Activated naive CD8-positive, alpha-beta T cell treated with anti-CD3 and anti-CD28 coated beads, Interleukin-2, amount 50 U/mL, for 16 hours (primary cell): ENCODE data around the gene CHRNA9.
"Not testable (repeated sequence)": the region's sequence is repeated elsewhere in the genome, so short reads cannot be mapped to it uniquely, and the experiment has no call there.

Experiments
- DNase-seq: peaks from one replicate; pipeline ENCODE4 v3.0.0-alpha.2; 2020; ENCODE audit warnings: low read depth, low spot score

CHRNA9 gene, protein sequence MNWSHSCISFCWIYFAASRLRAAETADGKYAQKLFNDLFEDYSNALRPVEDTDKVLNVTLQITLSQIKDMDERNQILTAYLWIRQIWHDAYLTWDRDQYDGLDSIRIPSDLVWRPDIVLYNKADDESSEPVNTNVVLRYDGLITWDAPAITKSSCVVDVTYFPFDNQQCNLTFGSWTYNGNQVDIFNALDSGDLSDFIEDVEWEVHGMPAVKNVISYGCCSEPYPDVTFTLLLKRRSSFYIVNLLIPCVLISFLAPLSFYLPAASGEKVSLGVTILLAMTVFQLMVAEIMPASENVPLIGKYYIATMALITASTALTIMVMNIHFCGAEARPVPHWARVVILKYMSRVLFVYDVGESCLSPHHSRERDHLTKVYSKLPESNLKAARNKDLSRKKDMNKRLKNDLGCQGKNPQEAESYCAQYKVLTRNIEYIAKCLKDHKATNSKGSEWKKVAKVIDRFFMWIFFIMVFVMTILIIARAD

DNA sequence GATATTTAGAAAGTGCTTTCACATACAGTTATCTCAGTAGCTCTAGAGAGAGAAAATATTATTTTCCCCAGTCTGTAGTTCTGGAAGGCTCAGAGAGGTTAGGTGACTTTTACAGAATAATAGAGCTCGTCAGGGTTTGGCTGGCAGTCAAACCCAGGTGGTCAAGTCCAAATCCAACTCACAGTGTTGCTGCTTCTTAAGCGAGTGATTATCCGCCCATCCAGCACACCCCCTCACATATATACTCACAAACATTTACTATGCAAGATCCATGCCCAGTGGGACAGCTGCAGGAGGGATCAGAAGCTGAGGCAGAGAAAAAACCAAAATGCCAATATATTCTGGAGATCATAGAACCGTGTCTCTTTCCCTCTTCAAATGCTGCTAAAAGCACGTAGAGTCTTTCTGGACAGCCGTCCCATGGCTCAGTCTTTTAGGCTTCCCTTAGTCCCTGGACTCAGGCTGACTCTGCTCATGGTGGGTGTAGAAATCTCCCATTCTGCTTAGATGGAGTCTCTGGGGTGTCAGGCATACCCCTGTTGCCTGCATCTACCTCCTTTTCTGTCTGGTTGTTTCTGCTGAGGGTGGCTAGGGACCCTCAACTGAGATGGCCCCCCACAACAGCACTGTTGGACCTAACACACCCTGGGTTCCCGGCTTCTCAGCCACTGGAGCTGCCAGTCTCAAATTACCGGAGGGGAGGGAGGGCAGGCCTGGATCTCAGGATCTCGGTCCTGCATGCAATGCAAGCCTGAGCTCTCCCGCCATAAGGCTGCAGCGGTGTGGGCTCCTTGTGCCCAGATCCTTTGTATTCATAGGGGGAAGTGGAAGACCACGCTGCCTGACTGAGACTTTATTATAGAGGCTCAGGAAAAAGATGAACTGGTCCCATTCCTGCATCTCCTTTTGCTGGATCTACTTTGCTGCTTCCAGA lies at the start of gene CHRNA9:
Gene CHRNA9, plus strand, starts transcription at position 743 of the 934 bp plus-strand sequence. Its CDS starts 135 bp downstream, at position 878.
- no peak for DNase-seq

DNA sequence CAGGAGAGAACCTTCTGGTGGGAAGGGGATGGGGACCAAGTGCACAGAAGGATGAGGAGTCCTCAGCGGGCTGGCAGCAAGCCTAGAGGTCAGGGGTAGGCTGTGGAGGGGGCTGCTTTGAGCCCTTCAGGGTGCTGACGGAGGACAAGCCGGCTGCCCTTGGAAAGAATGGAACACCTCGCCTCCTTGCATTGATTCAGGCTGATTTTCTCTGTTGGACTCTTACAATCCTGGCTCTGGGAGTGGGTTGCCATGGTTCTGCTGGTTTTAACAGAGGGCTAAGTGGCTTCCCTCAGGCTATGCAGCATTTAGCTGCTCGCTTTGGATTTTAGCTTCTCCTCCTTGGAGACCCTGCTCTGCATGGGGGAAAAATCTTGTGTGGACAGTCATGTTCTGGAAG lies 49.4 kb upstream of the CHRNA9 start:
- DNase-seq, result no peak

DNA sequence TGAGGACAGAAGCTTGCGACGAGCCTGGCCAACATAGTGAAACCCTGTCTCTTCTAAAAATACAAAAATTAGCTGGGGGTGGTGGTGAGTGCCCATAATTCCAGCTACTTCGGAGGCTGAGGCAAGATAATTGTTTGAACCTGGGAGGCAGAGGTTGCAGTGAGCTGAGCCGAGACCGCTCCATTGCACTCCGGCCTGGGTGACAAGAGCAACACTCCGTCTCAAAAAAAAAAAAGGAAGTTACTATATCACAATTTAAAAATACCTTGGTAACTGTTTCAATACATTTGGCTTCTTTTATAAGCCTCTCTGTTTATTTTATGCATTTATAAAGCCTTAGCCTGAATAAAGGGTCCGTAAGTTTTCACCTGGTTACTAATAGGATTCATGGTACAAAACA lies 46.6 kb upstream of the CHRNA9 start:
- no peak for DNase-seq

DNA sequence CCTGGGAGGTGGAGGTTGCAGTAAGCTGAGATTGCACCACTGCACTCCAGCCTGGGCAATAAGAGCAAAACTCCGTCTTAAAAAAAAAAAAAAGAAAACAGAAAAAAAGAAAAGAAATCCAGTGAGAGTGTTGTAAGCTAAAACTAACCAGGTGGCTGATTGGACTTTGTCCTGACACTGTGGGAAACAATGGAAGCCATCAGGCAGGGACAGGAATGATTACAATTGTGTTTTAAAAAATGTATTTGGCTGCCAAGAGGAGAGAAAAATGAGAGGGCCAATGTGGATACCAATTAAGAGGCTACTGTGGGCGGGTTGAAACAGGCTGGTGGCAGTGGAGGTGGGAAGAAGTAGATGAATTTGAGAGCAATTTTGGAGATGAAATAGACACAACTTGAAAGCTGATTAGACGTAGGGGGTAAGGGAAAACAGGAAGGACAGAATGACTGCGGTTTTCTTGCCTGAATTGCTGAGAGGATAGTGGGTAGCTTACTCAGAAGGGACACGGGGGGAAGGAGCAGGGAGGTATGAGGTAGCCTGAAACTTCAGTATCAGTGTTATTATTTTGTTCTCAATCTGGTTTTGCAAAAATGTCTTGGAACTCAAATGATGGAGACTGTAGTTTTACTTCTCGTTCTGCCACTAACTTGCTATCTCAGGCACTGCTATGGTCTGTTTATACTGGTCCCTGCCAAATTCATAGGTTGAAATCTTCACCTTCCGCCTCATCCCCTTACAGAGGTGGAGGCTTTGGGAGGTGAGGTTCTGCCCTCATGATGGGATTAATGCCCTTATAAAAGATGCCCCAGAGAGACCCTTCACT lies 45.6 kb upstream of the CHRNA9 start:
- DNase-seq, result no peak

DNA sequence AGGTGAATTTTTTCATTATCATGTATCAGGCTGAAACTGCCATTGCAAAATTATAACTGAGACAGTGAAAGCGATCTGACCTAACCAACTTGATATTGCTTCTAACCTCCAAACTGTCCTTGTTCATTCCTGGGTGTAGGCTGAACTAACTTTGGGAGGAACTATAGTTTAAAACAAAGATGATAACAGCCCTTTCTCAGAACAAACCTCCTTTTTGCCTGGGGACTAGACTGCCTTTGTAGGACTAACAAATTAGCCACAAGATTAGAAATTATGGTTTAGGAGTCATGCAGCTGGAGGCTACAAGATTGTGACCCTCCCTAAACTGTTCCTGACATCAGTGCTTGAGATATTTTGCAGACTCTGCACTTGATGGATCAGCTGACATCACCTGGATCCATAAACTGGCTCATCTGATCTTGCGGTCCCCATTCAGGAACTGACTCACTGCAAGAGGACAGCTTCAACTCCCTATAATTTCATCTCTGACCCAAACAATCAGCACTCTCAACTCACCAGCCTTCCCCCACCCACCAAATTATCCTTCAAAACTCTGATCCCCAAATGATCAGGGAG lies 44.4 kb upstream of the CHRNA9 start:
- DNase-seq, result not testable (repeated sequence)

DNA sequence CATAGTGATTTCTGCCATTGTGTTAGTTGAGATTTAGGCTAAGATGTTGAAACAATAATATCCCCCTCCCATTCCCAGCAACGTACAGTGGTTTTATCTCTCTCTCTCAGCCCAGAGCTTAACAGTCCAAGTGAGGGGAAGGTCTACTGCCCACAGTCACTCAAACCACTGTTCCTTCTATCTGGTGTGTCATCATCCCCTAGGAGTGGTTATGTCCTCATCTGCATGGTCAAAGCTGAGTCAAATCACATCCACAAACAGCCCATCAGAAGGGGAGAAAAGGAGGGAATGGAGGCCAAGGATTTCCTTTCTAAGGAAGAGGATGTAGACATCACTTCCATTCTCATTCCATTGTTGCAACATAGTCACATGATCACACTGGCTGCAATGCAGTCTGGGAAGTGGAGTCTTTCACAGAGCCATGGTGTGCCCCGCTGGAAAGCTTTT lies 42.8 kb upstream of the CHRNA9 start:
- no peak for DNase-seq

DNA sequence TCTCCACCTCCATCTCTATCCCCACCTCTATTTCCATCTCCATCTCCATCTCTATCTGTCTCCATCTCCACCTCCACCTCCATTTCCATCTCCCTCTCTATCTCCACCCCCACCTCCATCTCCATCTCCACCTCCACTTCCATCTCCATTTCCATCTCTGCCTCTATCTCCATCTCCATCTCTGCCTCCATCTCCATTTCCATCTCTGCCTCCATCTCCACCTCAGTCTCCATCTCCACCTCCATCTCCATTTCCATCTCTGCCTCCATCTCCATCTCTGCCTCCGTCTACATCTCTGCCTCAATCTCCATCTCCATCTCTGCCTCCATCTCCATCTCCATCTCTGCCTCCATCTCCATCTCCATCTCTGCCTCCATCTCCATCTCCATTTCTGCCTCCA lies 40.8 kb upstream of the CHRNA9 start:
- DNase-seq, result no peak

DNA sequence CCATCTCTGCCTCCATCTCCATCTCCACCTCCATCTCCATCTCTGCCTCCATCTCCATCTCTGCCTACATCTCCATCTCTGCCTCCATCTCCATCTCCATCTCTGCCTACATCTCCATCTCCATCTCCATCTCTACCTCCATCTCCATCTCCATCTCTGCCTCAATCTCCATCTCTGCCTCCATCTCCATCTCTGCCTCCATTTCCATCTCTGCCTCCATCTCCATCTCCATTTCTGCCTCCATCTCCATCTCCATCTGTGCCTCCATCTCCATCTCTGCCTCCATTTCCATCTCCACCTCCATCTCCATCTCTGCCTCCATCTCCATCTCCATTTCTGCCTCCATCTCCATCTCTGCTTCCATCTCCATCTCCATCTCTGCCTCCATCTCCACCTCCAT lies 40.1 kb upstream of the CHRNA9 start:
- not testable (repeated sequence) for DNase-seq

DNA sequence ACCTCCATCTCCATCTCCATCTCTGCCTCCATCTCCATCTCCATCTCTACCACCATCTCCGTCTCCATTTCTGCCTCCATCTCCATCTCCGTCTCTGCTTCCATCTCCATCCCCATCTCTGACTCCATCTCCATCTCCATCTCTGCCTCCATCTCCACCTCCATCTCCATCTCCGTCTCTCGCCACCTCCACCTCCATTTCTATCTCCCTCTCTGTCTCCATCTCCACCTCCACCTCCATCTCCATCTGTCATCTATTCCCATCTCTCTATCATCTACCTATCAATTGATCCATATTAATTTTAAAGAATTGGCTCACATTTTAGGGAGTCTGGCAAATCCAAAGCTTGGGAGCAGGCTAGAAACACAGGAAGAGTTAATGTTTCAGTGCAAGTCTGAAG lies 39.6 kb upstream of the CHRNA9 start:
- no peak for DNase-seq

DNA sequence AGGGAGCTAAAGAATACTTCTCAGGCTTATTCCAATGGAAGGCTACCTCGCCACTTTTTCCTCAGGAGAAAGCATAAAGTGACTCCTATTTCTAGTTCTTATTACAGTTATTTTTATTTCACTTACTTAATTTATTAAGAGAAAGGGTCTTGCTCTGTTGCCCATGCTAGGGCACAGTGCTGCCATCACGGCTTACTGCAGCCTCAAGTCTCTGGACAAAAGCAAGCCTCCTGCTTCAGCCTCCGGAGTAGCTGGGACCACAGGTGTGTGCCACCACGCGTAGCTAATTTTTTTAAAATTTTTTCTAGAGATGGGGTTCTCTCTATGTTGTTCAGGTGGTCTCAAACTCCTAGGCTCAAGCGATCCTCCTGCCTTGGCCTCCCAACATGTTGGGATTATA lies 36.0 kb upstream of the CHRNA9 start:
- DNase-seq, result no peak

DNA sequence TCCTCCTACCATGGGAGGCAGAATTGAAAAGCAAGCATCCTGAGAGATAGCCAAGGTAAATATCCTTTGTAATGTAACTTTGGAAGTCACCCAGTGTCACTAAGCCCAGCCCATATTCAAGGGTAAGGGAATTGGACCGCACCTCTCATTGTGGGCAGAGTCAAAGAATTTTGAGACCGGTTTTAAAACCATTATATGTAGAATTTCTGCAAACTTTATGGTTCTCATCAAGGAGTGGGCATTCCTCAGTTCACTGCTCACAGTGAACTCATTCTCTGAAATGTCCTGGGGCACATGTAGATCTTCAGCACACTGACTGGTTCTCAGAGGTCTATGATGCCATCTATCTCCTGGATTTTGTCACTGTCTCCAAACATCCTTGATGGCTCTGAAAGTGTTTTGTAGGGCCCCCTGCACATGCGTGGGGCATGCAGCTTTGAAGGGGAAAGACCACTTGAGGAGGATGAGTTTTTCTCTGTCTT lies 35.3 kb upstream of the CHRNA9 start:
- no peak for DNase-seq

DNA sequence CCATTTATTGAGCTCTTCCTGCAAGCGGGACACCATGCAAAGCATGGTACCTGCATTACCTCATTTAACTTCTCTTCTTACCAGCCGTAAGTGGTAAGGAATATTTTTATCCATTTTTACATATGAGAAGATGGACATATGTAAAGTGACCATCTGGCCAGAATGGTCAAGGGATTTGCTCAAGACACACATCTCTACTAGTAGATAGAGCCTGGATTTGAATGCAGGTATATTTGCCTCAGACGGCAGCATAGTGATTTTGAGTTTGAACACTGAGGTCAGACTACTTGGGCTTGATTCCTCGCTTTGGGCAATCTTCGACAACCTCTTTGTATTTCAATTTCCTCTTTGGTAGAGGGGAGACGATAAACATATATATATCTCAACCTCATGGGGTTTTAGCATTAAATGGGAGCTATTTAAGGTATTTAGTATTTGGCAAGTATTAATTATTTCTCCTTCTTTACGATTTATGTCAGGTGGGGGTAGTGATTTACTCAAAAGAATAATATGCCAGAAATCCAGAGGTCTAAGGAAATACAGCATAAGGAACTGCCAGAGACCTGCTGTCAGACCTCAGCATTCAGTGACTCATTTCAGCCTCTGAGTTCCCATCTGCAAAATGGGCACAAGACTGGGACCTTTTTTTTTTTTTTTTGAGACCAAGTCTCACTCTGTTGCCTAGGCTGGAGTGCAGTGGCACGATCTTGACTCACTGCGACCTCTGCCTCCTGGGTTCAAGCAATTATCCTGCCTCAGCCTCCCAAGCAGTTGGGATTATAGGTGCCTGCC lies 34.6 kb upstream of the CHRNA9 start:
- DNase-seq, result no peak

DNA sequence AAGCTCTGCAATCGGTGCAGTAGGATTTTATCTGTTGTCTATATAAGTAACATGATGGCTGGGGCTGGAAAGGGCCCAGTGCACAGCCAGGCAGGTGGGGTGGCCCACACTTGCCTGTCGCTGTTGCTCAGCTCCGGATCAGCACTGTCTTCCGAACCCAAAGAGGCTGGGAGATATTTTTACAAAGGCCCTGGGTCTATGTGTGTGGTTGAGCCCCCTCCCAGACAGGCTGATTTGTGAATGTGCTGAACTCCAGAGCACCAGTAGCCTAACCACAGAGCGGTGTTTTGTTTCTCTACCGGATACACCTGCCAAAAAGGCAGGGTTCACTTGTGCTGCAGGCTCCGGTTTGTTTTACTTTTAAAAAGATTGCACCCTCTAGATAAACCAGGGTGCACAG lies 33.5 kb upstream of the CHRNA9 start:
- no peak for DNase-seq

DNA sequence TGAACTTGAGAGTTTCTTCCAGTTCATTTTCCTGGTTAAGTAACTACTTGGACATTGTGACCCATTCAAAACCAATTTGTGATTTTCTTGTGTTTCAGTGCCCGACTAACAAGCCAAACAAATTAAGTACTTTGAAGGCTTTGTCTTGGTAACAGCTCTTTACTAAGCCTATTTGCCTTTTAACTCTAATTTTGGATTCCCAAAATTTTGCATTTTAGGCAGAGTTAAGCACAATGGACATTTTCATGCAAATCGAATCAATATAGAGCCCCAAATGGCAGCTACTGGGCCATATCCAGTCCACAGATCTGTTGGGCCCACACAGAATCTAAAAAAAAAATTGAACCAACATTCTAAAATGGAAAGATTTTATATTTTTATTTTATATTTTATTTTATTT lies 31.4 kb upstream of the CHRNA9 start:
- no peak for DNase-seq

DNA sequence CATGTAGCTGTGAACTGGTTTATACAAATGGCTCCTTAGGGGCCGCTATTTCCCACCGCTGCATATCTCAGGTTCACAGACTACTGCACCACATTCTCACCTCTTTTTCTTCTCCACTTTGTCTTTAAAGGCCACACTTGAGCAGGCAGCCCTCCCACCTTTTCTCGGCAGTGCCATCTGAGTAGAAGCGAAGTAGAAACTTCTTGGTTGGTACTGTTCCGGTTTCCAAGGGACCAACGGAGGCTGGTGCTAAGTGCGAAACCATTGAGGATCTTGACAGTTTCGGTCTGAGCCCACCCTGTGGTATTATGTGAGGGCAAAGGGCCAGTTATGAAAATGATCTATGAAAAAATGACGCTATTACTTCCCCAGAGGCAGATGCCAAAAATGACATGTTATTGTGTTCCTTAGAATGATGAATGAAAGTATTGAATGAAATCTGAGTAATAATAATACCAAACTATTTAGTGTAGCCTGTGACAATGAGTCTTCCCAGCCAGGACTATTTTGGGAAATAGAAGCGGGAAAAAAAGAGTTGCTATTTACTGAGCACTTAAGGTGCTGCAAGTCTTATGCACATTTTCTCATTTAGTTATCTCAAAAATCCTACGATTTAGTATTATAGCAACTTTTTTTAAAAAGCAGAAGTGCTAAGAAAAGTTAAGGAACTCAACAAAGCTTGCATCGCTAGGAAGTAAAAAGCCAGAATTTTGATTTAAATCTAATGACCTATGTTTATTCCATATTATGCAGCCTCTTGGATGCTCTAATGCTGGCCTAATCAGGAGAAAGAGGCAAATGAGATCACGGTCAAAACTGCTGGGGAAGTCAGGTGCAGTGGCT lies 29.6 kb upstream of the CHRNA9 start:
- DNase-seq, result peak; percentile 43

DNA sequence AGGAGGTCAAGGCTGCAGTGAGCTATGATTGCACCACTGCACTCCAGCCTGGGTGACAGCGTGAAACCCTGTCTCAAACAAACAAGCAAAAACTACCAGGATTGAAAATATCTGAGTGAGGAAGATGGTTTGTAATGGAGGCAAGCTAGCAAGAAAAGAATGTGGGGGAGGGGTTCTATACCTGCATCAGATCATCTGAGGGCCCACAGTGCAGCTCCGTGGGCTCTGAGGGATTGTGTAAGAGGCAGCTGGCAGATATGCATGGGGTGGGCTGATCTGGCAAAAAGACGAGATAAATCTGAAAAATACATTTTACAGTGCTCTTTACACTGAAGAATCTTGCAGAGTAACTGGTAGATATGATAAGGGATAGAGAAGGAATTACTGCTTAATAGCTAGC lies 28.9 kb upstream of the CHRNA9 start:
- DNase-seq, result no peak

DNA sequence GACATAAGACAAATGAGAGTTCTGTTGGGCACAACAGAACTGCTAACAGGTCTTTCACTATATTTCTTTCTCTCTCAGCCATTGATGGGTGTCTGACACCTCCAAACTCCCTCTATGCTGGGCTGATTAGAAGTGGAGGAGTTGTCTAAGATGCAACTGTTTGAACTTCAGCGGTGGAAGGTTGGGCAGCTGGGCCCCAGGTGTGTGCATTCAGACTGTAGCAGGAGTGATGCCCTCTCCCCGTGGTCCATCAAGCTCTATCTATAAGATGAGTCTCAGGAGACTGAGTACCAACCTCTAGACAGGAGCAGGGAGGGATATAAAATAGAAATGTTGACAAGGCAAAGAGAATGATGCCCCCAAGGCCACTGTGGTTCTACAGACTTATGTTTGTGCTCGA lies 28.2 kb upstream of the CHRNA9 start:
- DNase-seq, result no peak

DNA sequence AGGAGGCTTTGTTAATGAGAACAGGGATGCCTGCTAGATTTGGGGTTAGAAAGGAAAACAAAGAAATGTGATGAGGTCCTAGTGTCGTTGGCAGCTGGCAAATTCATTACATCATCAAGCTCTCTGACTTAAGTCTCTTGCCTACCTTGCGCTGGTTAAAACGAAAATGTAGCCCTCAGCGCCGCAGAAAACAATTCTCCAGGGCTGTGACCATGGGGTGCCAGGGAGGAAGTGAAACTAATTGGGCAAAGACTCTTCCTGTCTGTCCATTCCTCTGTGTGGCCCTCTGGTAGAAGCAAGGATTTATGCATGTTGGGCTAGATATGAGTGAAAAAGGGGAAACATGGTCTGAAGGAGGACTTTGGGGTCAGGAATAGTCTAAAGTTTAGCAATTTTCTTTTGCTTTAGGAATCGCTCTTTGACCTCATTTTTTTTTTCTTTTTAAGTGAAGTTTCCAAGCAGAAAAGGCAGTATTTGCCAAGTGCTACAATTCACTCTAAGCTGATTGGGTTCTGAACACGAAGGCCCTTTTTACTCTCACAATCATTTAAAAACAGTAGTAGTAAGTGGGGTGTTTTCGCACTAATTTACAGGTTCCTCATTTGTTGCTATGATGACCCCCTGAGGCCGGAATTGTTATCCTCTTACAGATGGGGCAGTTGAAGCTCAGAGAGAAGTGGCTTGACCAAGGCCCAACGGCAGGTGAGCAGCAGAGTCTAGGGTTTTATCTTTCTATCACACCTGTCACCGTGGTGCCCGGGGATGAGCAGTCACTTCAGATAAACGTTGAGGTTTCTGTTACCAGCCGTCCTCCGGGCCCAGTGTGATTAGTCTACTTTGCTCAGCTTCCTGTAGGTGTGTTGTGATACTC lies 27.3 kb upstream of the CHRNA9 start:
- DNase-seq, result no peak
